Psoas muscle (tissue), 8 donors: ENCODE results near the gene SCYGR7. TPM values are rescaled to one million over a fixed set of nuclear protein-coding genes. Genes with fewer than 3 reads are reported as not detected.
"Not testable (repeated sequence)": the region's sequence is repeated elsewhere in the genome, so short reads cannot be mapped to it uniquely, and the experiment has no call there.

ENCODE experiments used
- ATAC-seq, 4 donors: fragments of 200-7000 bp; cut with Tn5 transposase; one replicate each; pipeline ENCODE4 v1.9.1; 2020; ENCODE audit warnings: moderate library complexity in 3 of 4, mild to moderate bottlenecking in 2 of 4
- DNase-seq, 2 donors: peaks; one replicate each; pipeline ENCODE4 v3.0.0-alpha.2; 2020
- H3K27ac ChIP-seq: fragments of 200-600 bp; one replicate; pipeline ENCODE4 v1.8.0; 2022
- H3K27me3 ChIP-seq, 3 donors: fragments of 200-600 bp in 1 of 3; one replicate each; pipeline versions ENCODE4 v1.6.1 to v1.8.0; 2013 to 2022; ENCODE audit warnings: low read length in 2 of 3, mild to moderate bottlenecking in 2 of 3, moderate library complexity in 1 of 3; ENCODE audit not compliant: insufficient read depth in 3 of 3
- H3K36me3 ChIP-seq, 2 donors: fragments of 200-600 bp in 1 of 2; one replicate each; pipeline versions ENCODE4 v1.6.1 to v1.8.0; 2013 to 2022; ENCODE audit warnings: low read depth in 1 of 2, mild to moderate bottlenecking in 1 of 2, moderate library complexity in 1 of 2; ENCODE audit not compliant: insufficient read depth in 1 of 2
- H3K4me1 ChIP-seq: fragments of 200-600 bp; one replicate; pipeline ENCODE4 v1.8.0; 2022
- H3K4me3 ChIP-seq: fragments of 200-600 bp; one replicate; pipeline ENCODE4 v1.8.0; 2022; ENCODE audit warnings: mild to moderate bottlenecking
- H3K9me3 ChIP-seq: fragments of 200-600 bp; one replicate; pipeline ENCODE4 v1.8.0; 2022
- WGBS, 3 donors: extraction: QIAGEN DNeasy Blood & Tissue Kit; methylation state at CpG; one replicate each; pipeline versions ENCODE4 v1.1.6 to v1.1.7; 2013; 5-methylcytosine and 5-hydroxymethylcytosine counted together
- intact Hi-C, 2 donors: fragments of 100-400 bp; cut with DNase I; formaldehyde crosslinking; loops; one replicate each; pipeline versions ENCODE4 v1.11.0 to v1.14.2; 2022
- polyA plus RNA-seq, 3 donors: library from polyadenylated mRNA; stranded (reverse); fragments of 200-250 nt; gene quantifications; one replicate each; pipeline ENCODE4 v1.2.3, GENCODE V29; 2013
- total RNA-seq, 4 donors: library from RNA; stranded (reverse); fragmentation: NEBNext Ultra II Directional in 2 of 4; extraction: Animal tissue kit (Norgen Biotek cat#: 25700) in 2 of 4; gene quantifications; one replicate each; pipeline versions ENCODE4 v1.2.1 to v1.2.4, GENCODE V29; 2021 to 2023
- TF ChIP-seq, protein P1 (sequence below): fragments of 200-600 bp; IDR thresholded peaks from one replicate; pipeline ENCODE4 v1.8.0; 2022; ENCODE audit warnings: antibody characterized with exemption
- donor health status: healthy with polysubstance abuse.
- donor health status: DM: no; HTN: no; CAD: no; lungs with moderate emphysema.
- donor health status: Bipolar disorder and iron deficiency.
- donor health status: healthy.
- donor health status: DM: yes; HTN: yes; CAD: no.
- donor health status: DM: no; HTN: no; CAD: no.
- donor health status: DM: no; HTN: no; CAD: no.
- donor health status: DM: yes; HTN: yes; CAD: no.

Gene SCYGR7
- total and polyA plus RNA-seq, 7 donors, result not detected

GRCh38 chr2:227745594-227745993, 17.5 kb downstream of the SCYGR7 start, which contains the start of gene SCYGR8:
SCYGR8 (plus strand) TSS chr2:227745894; CDS start chr2:227745894, 0 bp downstream.
- TF ChIP-seq, protein P1, sequence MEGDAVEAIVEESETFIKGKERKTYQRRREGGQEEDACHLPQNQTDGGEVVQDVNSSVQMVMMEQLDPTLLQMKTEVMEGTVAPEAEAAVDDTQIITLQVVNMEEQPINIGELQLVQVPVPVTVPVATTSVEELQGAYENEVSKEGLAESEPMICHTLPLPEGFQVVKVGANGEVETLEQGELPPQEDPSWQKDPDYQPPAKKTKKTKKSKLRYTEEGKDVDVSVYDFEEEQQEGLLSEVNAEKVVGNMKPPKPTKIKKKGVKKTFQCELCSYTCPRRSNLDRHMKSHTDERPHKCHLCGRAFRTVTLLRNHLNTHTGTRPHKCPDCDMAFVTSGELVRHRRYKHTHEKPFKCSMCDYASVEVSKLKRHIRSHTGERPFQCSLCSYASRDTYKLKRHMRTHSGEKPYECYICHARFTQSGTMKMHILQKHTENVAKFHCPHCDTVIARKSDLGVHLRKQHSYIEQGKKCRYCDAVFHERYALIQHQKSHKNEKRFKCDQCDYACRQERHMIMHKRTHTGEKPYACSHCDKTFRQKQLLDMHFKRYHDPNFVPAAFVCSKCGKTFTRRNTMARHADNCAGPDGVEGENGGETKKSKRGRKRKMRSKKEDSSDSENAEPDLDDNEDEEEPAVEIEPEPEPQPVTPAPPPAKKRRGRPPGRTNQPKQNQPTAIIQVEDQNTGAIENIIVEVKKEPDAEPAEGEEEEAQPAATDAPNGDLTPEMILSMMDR, result no peak
- WGBS, 3 donors, result 87 to 93% (median 90%) methylated on average over 5 to 6 of the region's 9 CpGs
- H3K27me3 ChIP-seq, result no peaks in the 10 kb centered on the region
- no peaks in the 10 kb centered on the region for H3K36me3 ChIP-seq
- no peak within 1 kb of the TSS for H3K4me3 ChIP-seq
- no peak for ATAC-seq
- DNase-seq, result no peak
- H3K4me1 ChIP-seq, result no peaks in the 10 kb centered on the region
- no peaks in the 10 kb centered on the region for H3K9me3 ChIP-seq
- intact Hi-C loops, result no loop called here
- no peak within 1 kb of the TSS for H3K27ac ChIP-seq

DNA sequence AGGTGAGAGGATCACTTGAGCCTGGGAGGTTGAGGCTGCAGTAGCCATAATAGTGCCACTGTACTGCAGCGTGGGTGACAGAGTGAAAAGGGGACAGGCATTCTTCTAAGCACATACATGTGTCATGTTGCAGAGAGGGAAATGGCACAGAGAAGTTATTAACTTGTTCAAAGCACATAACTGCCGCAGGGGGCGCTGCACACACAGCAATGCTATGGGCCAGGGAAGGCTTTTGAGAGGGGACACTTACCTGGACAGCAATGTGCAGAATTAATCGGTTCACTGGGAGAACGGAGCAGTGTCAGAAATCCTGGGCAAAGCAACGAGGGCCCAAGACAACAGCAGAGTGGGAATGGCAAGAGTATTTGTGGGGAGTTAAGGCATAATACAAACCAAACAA, 19.9 kb downstream of the SCYGR7 start:
- DNase-seq (no peak), ATAC-seq (no peak)
- Histone ChIP-seq H3K36me3 (no peaks in the 10 kb centered on the region), H3K27me3 (no peaks in the 10 kb centered on the region), H3K27ac (no peak overlapping the region), H3K4me1 (no peaks in the 10 kb centered on the region), H3K9me3 (no peaks in the 10 kb centered on the region), H3K4me3 (no peak overlapping the region)
- intact Hi-C loops, result no loop called here
- TF ChIP-seq, protein P1, result no peak
- WGBS, 3 donors, result 52 to 61% (median 54%) methylated on average over 6 of the region's 6 CpGs

DNA sequence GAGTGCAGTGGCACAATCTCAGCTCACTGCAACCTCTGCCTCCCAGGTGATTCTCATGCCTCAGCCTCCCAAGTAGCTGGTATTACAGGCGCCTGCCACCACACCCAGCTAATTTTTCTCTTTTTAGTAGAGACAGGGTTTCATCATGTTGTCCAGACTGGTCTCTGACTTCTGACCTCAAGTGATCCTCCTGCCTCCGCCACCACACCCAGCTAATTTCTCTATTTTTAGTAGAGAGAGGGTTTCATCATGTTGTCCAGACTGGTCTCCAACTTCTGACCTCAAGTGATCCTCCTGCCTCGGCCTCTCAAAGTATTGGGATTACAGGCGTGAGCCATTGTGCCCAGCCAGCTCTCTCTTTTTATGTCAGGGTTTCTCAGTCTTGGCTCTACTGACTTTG, 28.1 kb downstream of the SCYGR7 start:
- H3K9me3 ChIP-seq, ATAC-seq, H3K36me3 ChIP-seq, H3K27ac ChIP-seq, H3K4me3 ChIP-seq, DNase-seq, H3K4me1 ChIP-seq, intact Hi-C loops, H3K27me3 ChIP-seq: not testable (repeated sequence)
- WGBS, 3 donors, result 65 to 79% (median 68%) methylated on average over 4 of the region's 4 CpGs

- TF ChIP-seq, protein P1, result no peak
- Histone ChIP-seq H3K36me3 (no peaks in the 10 kb centered on the region), H3K27me3 (no peaks in the 10 kb centered on the region), H3K9me3 (no peaks in the 10 kb centered on the region), H3K4me1 (no peaks in the 10 kb centered on the region), H3K4me3 (no peak overlapping the region), H3K27ac (no peak overlapping the region)
- ATAC-seq, result no peak
- 68 to 69% (median 68%) methylated on average over 13 of the region's 13 CpGs for WGBS, 3 donors
- no peak for DNase-seq
- intact Hi-C loops, result loop anchor here in 1 of 2 donors (10.0 kb wide), 1 partner anchor 355 kb away; no protein-coding TSS in a partner anchor
Observed at GRCh38 chr2:227759411-227760118, 31.4 kb downstream of the SCYGR7 start.

DNA sequence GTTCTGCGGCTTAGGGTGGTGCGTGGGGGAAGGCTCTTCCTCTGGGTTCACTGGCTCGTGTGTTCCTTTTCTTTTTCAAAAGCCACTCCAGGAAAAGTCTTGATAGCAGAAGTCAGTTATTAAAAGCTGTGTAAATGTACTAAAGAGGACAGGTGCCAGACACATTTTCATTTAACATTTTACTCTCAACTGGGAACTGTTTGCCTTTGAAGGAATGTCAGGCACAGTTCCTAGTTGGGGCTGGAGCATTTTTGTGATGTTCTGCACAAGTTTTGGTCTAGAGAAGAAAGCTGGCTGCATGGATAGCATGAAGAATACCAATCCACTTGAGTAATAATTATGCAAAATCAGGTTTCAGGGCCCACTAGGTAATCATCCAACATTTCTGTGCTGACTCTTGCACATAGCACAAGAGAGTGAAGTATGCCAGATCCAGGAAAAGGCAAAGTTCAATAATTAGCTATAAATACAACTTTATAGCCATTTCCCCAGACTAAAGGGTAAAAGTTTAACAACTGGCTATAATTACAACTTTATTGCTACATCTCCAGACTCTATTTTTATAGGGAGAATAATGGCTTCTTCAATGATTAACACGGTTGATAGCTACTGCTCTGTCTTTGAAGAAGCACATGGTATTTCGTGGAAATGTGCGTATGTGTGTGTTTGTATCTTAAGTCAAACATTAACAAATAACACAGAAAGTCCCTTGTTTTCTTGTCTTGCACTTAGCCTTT, 33.8 kb downstream of the SCYGR7 start:
- no peaks in the 10 kb centered on the region for H3K36me3 ChIP-seq
- intact Hi-C loops, result loop anchor here in 1 of 2 donors (10.0 kb wide), 1 partner anchor 357 kb away; no protein-coding TSS in a partner anchor
- no peaks in the 10 kb centered on the region for H3K27me3 ChIP-seq
- H3K4me3 ChIP-seq, result no peak overlapping the region
- no peak overlapping the region for H3K27ac ChIP-seq
- 69 to 78% (median 74%) methylated on average over 6 of the region's 6 CpGs for WGBS, 3 donors
- H3K4me1 ChIP-seq, result no peaks in the 10 kb centered on the region
- DNase-seq (no peak), ATAC-seq (no peak)
- H3K9me3 ChIP-seq, result no peaks in the 10 kb centered on the region
- TF ChIP-seq, protein P1, result no peak
